ENCODE results near the gene SF3A1.

Gene SF3A1

DNA sequence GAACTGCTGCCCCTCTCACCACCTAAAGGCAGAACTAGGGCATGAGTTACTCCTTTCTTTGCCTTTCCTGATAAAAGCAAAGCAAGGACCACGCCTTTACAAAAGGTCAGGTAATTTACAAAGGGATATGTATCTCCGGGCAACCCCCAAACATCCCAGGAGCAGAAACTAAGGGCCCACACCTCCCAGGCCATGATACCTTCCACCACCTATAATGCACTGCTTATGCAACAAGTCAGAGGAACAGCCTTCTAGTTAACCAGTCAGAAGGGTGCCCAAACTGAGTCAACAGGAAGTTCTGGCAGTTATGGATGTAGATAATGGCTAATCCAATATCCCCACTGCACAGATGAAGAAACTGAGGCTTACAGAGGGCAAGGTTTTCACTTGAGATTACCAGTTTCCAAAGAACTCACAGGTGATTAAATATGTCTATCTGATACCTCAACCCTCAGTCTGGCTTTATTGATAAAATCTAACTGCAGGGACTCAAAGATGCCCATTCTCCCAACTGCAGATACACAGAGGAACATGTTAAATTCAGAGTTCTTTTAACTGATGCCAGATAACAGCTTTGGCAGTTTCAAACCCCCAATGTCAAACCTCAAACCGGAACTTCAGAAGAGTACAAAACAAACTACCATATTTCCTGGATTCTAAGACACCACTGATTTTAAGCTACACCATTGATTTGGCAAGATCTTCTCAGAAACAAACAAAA, 50.6 kb downstream of the SF3A1 start:
- Histone ChIP-seq H3K4me2 (ENCODE audit: low read length) (peak overlapping the region; percentile 10), H3K4me3 (ENCODE audit: low read depth, low read length) (peak overlapping the region; percentile 22), H3K9me3 (ENCODE audit: control insufficient read depth, low read length) (no peaks in the 10 kb centered on the region), H3K79me2 (peaks cover 32% of the 10 kb centered on the region), H3K4me1 (peaks cover 74% of the 10 kb centered on the region), H2AFZ (no peak overlapping the region), H3K27me3 (ENCODE audit: control insufficient read depth, insufficient read depth, low read length) (no peaks in the 10 kb centered on the region), H3K27ac (peak overlapping the region; percentile 74), H3K9ac (no peak overlapping the region), H3K36me3 (ENCODE audit: control insufficient read depth, insufficient read depth, low read length) (no peaks in the 10 kb centered on the region)
- no peak for TF ChIP-seq CTCF (IDR thresholded peaks at IDR 0.05)

DNA sequence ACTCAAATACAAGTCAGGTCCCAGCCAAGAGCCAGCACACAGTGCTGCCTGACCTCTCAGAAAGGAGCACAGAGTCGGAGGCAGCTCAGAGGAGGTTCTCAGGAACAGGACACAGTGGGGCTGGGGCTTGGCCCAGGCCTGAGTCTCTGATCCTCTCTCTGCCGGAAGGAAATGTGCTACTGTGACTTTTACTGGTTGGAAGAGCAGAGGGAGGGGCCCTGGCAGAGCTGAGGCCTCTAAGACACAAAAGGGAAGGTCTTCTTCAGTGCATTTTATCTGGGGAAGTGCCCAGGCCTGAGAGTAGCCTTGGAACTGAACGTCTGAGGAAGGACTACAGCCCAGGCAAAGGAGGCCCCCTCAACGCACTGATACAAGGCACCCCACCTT, 51.2 kb downstream of the SF3A1 start:
- Histone ChIP-seq H3K27ac (peak overlapping the region; percentile 74), H3K9me3 (ENCODE audit: control insufficient read depth, low read length) (no peaks in the 10 kb centered on the region), H3K9ac (no peak overlapping the region), H3K4me2 (ENCODE audit: low read length) (peak overlapping the region; percentile 10), H3K79me2 (peaks cover 32% of the 10 kb centered on the region), H3K4me3 (ENCODE audit: low read depth, low read length) (peak overlapping the region; percentile 1), H3K4me1 (peaks cover 69% of the 10 kb centered on the region), H3K36me3 (ENCODE audit: control insufficient read depth, insufficient read depth, low read length) (no peaks in the 10 kb centered on the region), H3K27me3 (ENCODE audit: control insufficient read depth, insufficient read depth, low read length) (no peaks in the 10 kb centered on the region), H2AFZ (no peak overlapping the region)
- TF ChIP-seq CTCF (IDR thresholded peaks at IDR 0.05), result no peak

DNA sequence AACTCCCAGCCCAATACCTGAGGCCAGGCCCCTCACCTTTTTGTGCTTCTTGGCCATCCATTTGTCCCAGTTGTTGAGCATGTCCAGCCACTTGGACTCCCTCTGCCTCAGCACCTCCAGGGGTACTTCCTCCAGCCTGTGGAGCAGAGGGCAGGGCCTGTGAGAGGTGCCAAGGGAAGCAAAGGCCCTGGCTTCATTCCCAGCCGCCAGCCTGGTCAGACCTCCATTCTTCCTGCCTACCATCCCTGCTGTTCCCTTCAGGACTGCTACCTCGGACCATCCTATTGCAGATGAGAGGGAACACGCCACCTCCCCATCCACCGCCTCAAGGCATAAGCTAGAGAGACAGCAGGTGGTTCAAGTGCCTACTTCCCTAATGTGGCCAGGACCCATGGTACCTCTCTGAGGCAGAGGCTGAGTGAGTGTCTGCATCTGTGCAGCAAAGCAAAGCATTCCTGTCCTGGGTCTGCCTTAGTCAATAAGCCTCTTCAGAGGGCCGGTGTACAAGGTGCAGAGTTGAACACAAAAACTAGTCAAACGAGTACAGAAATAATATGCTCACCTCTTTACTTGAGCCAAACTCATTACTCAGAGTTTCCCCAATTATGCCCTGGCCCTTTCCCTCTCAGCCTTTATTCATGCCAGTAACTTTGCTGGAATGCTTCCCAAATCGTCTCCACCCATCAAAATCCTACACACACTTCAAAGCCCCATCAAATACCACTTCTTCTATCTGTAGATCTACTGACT, 52.0 kb downstream of the SF3A1 start:
- Histone ChIP-seq H3K4me2 (ENCODE audit: low read length) (peak overlapping the region; percentile 36), H2AFZ (no peak overlapping the region), H3K4me1 (peaks cover 65% of the 10 kb centered on the region), H3K79me2 (peaks cover 30% of the 10 kb centered on the region), H3K9me3 (ENCODE audit: control insufficient read depth, low read length) (no peaks in the 10 kb centered on the region), H3K36me3 (ENCODE audit: control insufficient read depth, insufficient read depth, low read length) (no peaks in the 10 kb centered on the region), H3K4me3 (ENCODE audit: low read depth, low read length) (peak overlapping the region; percentile 1), H3K27me3 (ENCODE audit: control insufficient read depth, insufficient read depth, low read length) (no peaks in the 10 kb centered on the region), H3K9ac (no peak overlapping the region), H3K27ac (peak overlapping the region; percentile 74)
- no peak for TF ChIP-seq CTCF (IDR thresholded peaks at IDR 0.05)

GRCh38 chr22:30302810-30303138, 53.9 kb downstream of the SF3A1 start:
- H3K9me3 ChIP-seq (ENCODE audit: control insufficient read depth, low read length), result no peaks in the 10 kb centered on the region
- H3K4me2 ChIP-seq (ENCODE audit: low read length), result no peak overlapping the region
- H2AFZ ChIP-seq, result no peak overlapping the region
- H3K4me3 ChIP-seq (ENCODE audit: low read depth, low read length), result no peak overlapping the region
- peaks cover 21% of the 10 kb centered on the region for H3K79me2 ChIP-seq
- peaks cover 55% of the 10 kb centered on the region for H3K4me1 ChIP-seq
- H3K27ac ChIP-seq, result peak overlapping the region; percentile 76
- no peaks in the 10 kb centered on the region for H3K36me3 ChIP-seq (ENCODE audit: control insufficient read depth, insufficient read depth, low read length)
- H3K9ac ChIP-seq, result no peak overlapping the region
- H3K27me3 ChIP-seq (ENCODE audit: control insufficient read depth, insufficient read depth, low read length), result no peaks in the 10 kb centered on the region
- no peak for TF ChIP-seq CTCF (IDR thresholded peaks at IDR 0.05)
